HepG2 (cell line): ENCODE results near the gene UNC13D. TPM values are rescaled to one million over a fixed set of nuclear protein-coding genes. Genes with fewer than 3 reads are reported as not detected.
A peak's percentile ranks its signal among the peaks of the same experiment; 100 is the strongest.

Experiments used
- ATM ChIP-seq: fragments of 450-650 bp; IDR thresholded peaks from 2 replicates; pipeline ENCODE4 v1.7.1; 2017; ENCODE audit warnings: mild to moderate bottlenecking, borderline replicate concordance
- CHD4 ChIP-seq: fragments of 200-600 bp; sonication (generic); IDR thresholded peaks from 2 replicates; pipeline ENCODE4 v1.7.0; 2017; ENCODE audit warnings: mild to moderate bottlenecking, low read length, borderline replicate concordance
- CREM ChIP-seq, 2 experiments: sonication (generic) in 1 of 2; formaldehyde crosslinking in 1 of 2; IDR thresholded peaks; 2 replicates each; pipeline versions ENCODE4 v1.4.0 to v1.6.1; 2016 to 2020; ENCODE audit warnings: antibody characterized with exemption in 1 of 2, mild to moderate bottlenecking in 1 of 2, missing genetic modification reagents in 1 of 2
- DRAP1 ChIP-seq: IDR thresholded peaks from 2 replicates; pipeline ENCODE4 v1.6.1; 2016; ENCODE audit warnings: missing genetic modification reagents, missing compliant biosample characterization
- GABPA ChIP-seq, 2 experiments: IDR thresholded peaks; 2 replicates each; pipeline ENCODE4 v1.6.1; 2011 to 2016; ENCODE audit warnings: low read depth in 2 of 2, low read length in 1 of 2, missing biosample characterization in 1 of 2, missing genetic modification characterization in 1 of 2
- GTF3A ChIP-seq: sonication (generic); formaldehyde crosslinking; conservative IDR thresholded peaks from 2 replicates; pipeline ENCODE4 v1.4.0; 2020; ENCODE audit warnings: mild to moderate bottlenecking, missing genetic modification reagents
- MBNL3 ChIP-seq: fragments of 250-450 bp; sonication (Bioruptor Pico); conservative IDR thresholded peaks from 2 replicates; pipeline ENCODE4 v1.8.0; 2022; ENCODE audit warnings: mild to moderate bottlenecking, inconsistent platforms
- NFIC ChIP-seq: IDR thresholded peaks from 2 replicates; pipeline ENCODE4 v1.6.1; 2012; ENCODE audit warnings: mild to moderate bottlenecking, low read length, inconsistent platforms
- NFKB2 ChIP-seq: sonication (generic); formaldehyde crosslinking; IDR thresholded peaks from 2 replicates; pipeline ENCODE4 v1.4.0; 2020; ENCODE audit warnings: missing genetic modification reagents, borderline replicate concordance
- NR2C2 ChIP-seq: sonication (generic); formaldehyde crosslinking; IDR thresholded peaks from 2 replicates; pipeline ENCODE4 v1.4.0; 2020; ENCODE audit warnings: missing genetic modification reagents, mild to moderate bottlenecking, moderate library complexity, borderline replicate concordance
- RXRB ChIP-seq: IDR thresholded peaks from 2 replicates; pipeline ENCODE4 v1.6.1; 2016; ENCODE audit warnings: borderline replicate concordance, missing genetic modification reagents, missing compliant biosample characterization
- ZBTB4 ChIP-seq: sonication (generic); formaldehyde crosslinking; IDR thresholded peaks from 2 replicates; pipeline ENCODE4 v1.4.0; 2020; ENCODE audit warnings: missing genetic modification reagents, mild to moderate bottlenecking, borderline replicate concordance
- ZFX ChIP-seq: sonication (generic); formaldehyde crosslinking; IDR thresholded peaks from 2 replicates; pipeline ENCODE4 v1.4.0; 2020; ENCODE audit warnings: mild to moderate bottlenecking, low read depth, missing genetic modification reagents, moderate library complexity
- ZNF124 ChIP-seq: sonication (generic); formaldehyde crosslinking; IDR thresholded peaks from 2 replicates; pipeline ENCODE4 v1.4.0; 2020; ENCODE audit warnings: missing genetic modification reagents
- ZNF160 ChIP-seq: sonication (generic); formaldehyde crosslinking; IDR thresholded peaks from 2 replicates; pipeline ENCODE4 v1.8.0; 2022; ENCODE audit warnings: mild to moderate bottlenecking, inconsistent platforms, missing genetic modification reagents
- ZNF563 ChIP-seq: sonication (generic); formaldehyde crosslinking; IDR thresholded peaks from 2 replicates; pipeline ENCODE4 v1.8.0; 2022; ENCODE audit warnings: mild to moderate bottlenecking, moderate library complexity, missing genetic modification reagents
- ZNF709 ChIP-seq: sonication (generic); formaldehyde crosslinking; IDR thresholded peaks from 2 replicates; pipeline ENCODE4 v1.5.0; 2020; ENCODE audit warnings: mild to moderate bottlenecking, missing genetic modification reagents
- ZNF749 ChIP-seq: sonication (generic); formaldehyde crosslinking; IDR thresholded peaks from 2 replicates; pipeline ENCODE4 v1.8.0; 2022; ENCODE audit warnings: mild to moderate bottlenecking, missing genetic modification reagents, moderate library complexity, borderline replicate concordance
- ZNF850 ChIP-seq: sonication (generic); formaldehyde crosslinking; conservative IDR thresholded peaks from 2 replicates; pipeline ENCODE4 v1.9.0; 2021; ENCODE audit warnings: mild to moderate bottlenecking, missing genetic modification reagents
- ZXDC ChIP-seq: sonication (generic); formaldehyde crosslinking; IDR thresholded peaks from 2 replicates; pipeline ENCODE4 v1.5.0; 2020; ENCODE audit warnings: mild to moderate bottlenecking, missing genetic modification reagents
- polyA plus RNA-seq, 8 experiments: library from polyadenylated mRNA; depleted of rRNA in 3 of 8; stranded (reverse) in 7 of 8; unstranded in 1 of 8; fragments of >200 nt; fragmentation: Illumina TruSeq in 4 of 8; extraction: Trizol in 4 of 8; gene quantifications; 2 replicates each; pipeline versions ENCODE4 v1.2.1 to v1.2.3, GENCODE V29; 2011 to 2016; ENCODE audit warnings: low read depth in 4 of 8, missing spikeins in 1 of 8, mixed read lengths in 1 of 8; ENCODE audit not compliant: insufficient read depth in 1 of 8
- total RNA-seq, 5 experiments: library from RNA; depleted of rRNA; stranded (reverse); fragments of >200 nt; fragmentation: Illumina TruSeq; extraction: Trizol; gene quantifications; 2 replicates each; pipeline ENCODE4 v1.2.3, GENCODE V29; 2016; ENCODE audit warnings: low read depth in 1 of 5
- TF ChIP-seq, protein P1 (sequence below): sonication (generic); formaldehyde crosslinking; IDR thresholded peaks from 2 replicates; pipeline ENCODE4 v1.8.0; 2022; ENCODE audit warnings: mild to moderate bottlenecking, missing genetic modification reagents; ENCODE audit not compliant: insufficient replicate concordance

UNC13D gene
- total and polyA plus RNA-seq, 2 of the 13 experiments (the other 11 are each of a cell fraction or from before 2014, with no cell fraction given): 29.7 to 42.7 TPM

DNA sequence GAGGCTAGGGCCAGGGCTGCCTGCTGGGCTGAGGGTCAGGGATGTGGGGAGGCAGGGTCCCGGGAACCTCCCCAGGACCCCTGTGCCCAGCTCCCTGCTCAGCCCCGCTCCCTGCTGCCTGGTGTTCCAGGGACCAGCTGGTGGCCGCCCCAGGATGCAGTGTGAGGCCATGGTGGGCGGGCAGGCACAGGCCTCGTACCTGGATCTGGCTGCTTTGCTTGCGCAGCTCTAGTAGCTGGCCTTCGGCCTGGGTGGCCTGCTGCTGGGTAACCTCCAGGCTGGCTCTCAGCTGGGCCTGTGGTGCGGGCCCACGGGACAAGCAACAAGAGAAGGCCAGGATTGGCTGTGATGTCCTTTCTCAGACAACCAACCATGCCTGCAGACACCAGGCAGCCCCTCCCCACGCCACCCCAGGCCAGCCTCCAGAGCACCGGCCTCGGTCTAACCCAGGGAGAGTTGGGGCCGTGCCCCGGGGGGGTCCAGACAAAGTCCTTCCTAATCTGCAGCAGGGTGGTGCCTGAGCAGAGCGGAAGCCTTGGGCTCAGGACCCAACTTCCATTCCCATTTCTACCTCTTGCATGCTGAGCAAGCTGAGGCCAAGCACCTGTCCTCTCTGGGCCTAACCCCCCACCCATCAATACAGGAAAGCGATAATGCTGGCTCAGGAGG lies 48.5 kb upstream of the UNC13D start (continued):
- TF ChIP-seq NFIC: no peak
- no peak for TF ChIP-seq ZNF124 (CRISPR knock-in tag)
- no peak for TF ChIP-seq CHD4
- TF ChIP-seq DRAP1: peak; percentile 65
- TF ChIP-seq ZXDC (CRISPR knock-in tag): no peak; the same call in 1 of the 2 replicates
- peak; percentile 67; the same call in 1 of the 2 replicates for TF ChIP-seq ZNF563 (CRISPR knock-in tag)
- TF ChIP-seq ZFX (CRISPR knock-in tag): peak; percentile 99
- TF ChIP-seq, protein P1, sequence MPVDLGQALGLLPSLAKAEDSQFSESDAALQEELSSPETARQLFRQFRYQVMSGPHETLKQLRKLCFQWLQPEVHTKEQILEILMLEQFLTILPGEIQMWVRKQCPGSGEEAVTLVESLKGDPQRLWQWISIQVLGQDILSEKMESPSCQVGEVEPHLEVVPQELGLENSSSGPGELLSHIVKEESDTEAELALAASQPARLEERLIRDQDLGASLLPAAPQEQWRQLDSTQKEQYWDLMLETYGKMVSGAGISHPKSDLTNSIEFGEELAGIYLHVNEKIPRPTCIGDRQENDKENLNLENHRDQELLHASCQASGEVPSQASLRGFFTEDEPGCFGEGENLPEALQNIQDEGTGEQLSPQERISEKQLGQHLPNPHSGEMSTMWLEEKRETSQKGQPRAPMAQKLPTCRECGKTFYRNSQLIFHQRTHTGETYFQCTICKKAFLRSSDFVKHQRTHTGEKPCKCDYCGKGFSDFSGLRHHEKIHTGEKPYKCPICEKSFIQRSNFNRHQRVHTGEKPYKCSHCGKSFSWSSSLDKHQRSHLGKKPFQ (CRISPR knock-in tag): no peak
- no peak for TF ChIP-seq MBNL3 (CRISPR knock-in tag)
- no peak; the same call in 1 of the 2 replicates for TF ChIP-seq NFKB2 (CRISPR knock-in tag)
- no peak for TF ChIP-seq GTF3A (CRISPR knock-in tag)
- TF ChIP-seq NR2C2: no peak
- no peak for TF ChIP-seq ZNF850 (CRISPR knock-in tag)
- TF ChIP-seq RXRB: peak; percentile 63; the same call in 1 of the 2 replicates
- no peak for TF ChIP-seq GABPA (IDR thresholded peaks at IDR 0.05; ENCODE audit: low read depth, low read length)
- TF ChIP-seq GABPA (CRISPR knock-in tag; IDR thresholded peaks at IDR 0.05; ENCODE audit: low read depth): no peak
- TF ChIP-seq ATM: no peak
- TF ChIP-seq ZNF749 (CRISPR knock-in tag): peak; percentile 70; the same call in 1 of the 2 replicates
- TF ChIP-seq CREM (IDR thresholded peaks at IDR 0.05): no peak
- 0 out of 2 replicates have a peak, but pooled peaks have one; percentile 3 for TF ChIP-seq CREM (CRISPR knock-in tag; IDR thresholded peaks at IDR 0.05)
- TF ChIP-seq ZNF160 (CRISPR knock-in tag): peak; percentile 38; the same call in 1 of the 2 replicates
- 0 out of 2 replicates have a peak, but pooled peaks have one; percentile 28 for TF ChIP-seq ZBTB4 (CRISPR knock-in tag)
- peak; percentile 58; the same call in 1 of the 2 replicates for TF ChIP-seq ZNF709 (CRISPR knock-in tag)
